ENCODE results near the gene EPC1. TPM values are rescaled to one million over a fixed set of nuclear protein-coding genes. Genes with fewer than 3 reads are reported as not detected.

EPC1 gene
- total and polyA plus RNA-seq, 2 donors (not counting 1 experiment from before 2014, with no cell fraction given) = 22.7 to 28.1 TPM

DNA sequence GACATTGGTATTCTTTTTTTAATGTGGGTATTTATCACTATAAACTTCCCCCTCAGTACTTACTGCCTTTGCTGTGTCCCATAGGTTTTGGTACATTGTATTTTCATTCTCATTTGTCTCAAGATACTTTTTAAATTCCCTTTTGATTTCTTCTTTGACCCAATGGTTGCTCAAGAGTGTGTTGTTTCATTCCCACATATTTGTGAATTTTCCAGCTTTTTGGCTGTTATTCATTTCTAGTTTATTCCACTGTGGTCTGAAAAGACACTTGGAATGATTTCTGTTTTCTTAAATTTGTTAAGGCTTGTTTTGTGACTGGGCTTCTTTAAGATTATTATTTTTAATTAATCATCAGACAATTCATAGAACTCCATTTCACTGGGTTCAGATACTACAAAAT, 105.0 kb downstream of the EPC1 start:
- TF ChIP-seq, protein P1, sequence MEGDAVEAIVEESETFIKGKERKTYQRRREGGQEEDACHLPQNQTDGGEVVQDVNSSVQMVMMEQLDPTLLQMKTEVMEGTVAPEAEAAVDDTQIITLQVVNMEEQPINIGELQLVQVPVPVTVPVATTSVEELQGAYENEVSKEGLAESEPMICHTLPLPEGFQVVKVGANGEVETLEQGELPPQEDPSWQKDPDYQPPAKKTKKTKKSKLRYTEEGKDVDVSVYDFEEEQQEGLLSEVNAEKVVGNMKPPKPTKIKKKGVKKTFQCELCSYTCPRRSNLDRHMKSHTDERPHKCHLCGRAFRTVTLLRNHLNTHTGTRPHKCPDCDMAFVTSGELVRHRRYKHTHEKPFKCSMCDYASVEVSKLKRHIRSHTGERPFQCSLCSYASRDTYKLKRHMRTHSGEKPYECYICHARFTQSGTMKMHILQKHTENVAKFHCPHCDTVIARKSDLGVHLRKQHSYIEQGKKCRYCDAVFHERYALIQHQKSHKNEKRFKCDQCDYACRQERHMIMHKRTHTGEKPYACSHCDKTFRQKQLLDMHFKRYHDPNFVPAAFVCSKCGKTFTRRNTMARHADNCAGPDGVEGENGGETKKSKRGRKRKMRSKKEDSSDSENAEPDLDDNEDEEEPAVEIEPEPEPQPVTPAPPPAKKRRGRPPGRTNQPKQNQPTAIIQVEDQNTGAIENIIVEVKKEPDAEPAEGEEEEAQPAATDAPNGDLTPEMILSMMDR (conservative IDR thresholded peaks at IDR 0.05 in 1 of 2, IDR thresholded peaks at IDR 0.05 in 1 of 2; ENCODE audit: low read depth in 1 of 2, low read length in 2 of 2) = no peak
- no peak for TF ChIP-seq EZH2 (IDR thresholded peaks at IDR 0.05; ENCODE audit: low read length, missing control alignments)
- DNase-seq (ENCODE audit: low read depth in 2 of 2) = peak in 1 of 2 donors; percentile 32
- H3K36me3 ChIP-seq (ENCODE audit: control insufficient read depth, insufficient read depth, low read length) = no peaks in the 10 kb centered on the region

GRCh38 chr10:32240471-32240870, 106.5 kb downstream of the EPC1 start:
- Histone ChIP-seq H4K20me1 (ENCODE audit: control insufficient read depth, extremely low read depth, insufficient read depth, low read length) (no peaks in the 10 kb centered on the region), H3K4me3 (replicated peaks in 1 of 4; ENCODE audit: control extremely low read depth in 1 of 4, insufficient read depth in 1 of 4, low read depth in 3 of 4, low read length in 4 of 4) (no peak overlapping the region), H3K9ac (ENCODE audit: insufficient read depth, low read length) (no peak overlapping the region), H3K27me3 (ENCODE audit: control insufficient read depth, insufficient read depth, low read length) (no peaks in the 10 kb centered on the region), H3K79me2 (ENCODE audit: control insufficient read depth, insufficient read depth, low read length) (no peaks in the 10 kb centered on the region), H3K4me2 (ENCODE audit: extremely low read depth, insufficient read depth, low read length) (no peak overlapping the region), H3K36me3 (ENCODE audit: control insufficient read depth, insufficient read depth, low read length) (no peaks in the 10 kb centered on the region), H3K4me1 (ENCODE audit: control insufficient read depth, extremely low read depth, insufficient read depth, low read length) (peaks cover 8% of the 10 kb centered on the region), H2AFZ (ENCODE audit: low read length) (no peak overlapping the region), H3K27ac (ENCODE audit: insufficient read depth, low read length) (no peak overlapping the region), H3K9me3 (ENCODE audit: control insufficient read depth, insufficient read depth, low read depth, low read length) (no peaks in the 10 kb centered on the region)
- no peak for DNase-seq (ENCODE audit: low read depth in 2 of 2)
- TF ChIP-seq EZH2 (IDR thresholded peaks at IDR 0.05; ENCODE audit: low read length, missing control alignments) = no peak
- TF ChIP-seq, protein P1 (conservative IDR thresholded peaks at IDR 0.05 in 1 of 2, IDR thresholded peaks at IDR 0.05 in 1 of 2; ENCODE audit: low read depth in 1 of 2, low read length in 2 of 2) = no peak

More for the DNA sequence above, 105.0 kb downstream of the EPC1 start:
- Histone ChIP-seq H3K27me3 (ENCODE audit: control insufficient read depth, insufficient read depth, low read length) (no peaks in the 10 kb centered on the region), H2AFZ (ENCODE audit: low read length) (no peak overlapping the region), H3K9ac (ENCODE audit: insufficient read depth, low read length) (no peak overlapping the region), H3K9me3 (ENCODE audit: control insufficient read depth, insufficient read depth, low read depth, low read length) (no peaks in the 10 kb centered on the region), H3K4me3 (replicated peaks in 1 of 4; ENCODE audit: control extremely low read depth in 1 of 4, insufficient read depth in 1 of 4, low read depth in 3 of 4, low read length in 4 of 4) (no peak overlapping the region), H3K79me2 (ENCODE audit: control insufficient read depth, insufficient read depth, low read length) (no peaks in the 10 kb centered on the region), H3K4me1 (ENCODE audit: control insufficient read depth, extremely low read depth, insufficient read depth, low read length) (peaks cover 8% of the 10 kb centered on the region), H4K20me1 (ENCODE audit: control insufficient read depth, extremely low read depth, insufficient read depth, low read length) (no peaks in the 10 kb centered on the region), H3K4me2 (ENCODE audit: extremely low read depth, insufficient read depth, low read length) (no peak overlapping the region), H3K27ac (ENCODE audit: insufficient read depth, low read length) (no peak overlapping the region)

DNA sequence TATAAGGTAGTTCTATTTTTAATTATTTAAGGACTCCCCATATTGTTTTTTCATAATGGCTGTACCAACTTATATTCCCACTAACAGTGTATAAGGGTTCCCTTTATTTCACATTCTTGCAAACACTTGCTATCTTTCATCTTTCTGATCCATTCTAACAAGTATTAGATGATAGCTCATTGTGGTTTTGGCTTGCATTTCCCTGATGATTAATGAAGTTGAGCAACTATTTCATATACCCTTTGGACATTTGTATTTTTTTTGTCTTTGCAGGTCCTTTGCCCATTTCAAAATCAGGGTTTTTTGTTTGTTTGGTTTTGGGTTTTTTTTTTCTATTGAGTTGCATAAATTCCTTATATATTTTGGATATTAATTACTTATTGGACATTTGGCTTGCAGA, 107.2 kb downstream of the EPC1 start:
- no peak overlapping the region for H3K4me2 ChIP-seq (ENCODE audit: extremely low read depth, insufficient read depth, low read length)

More for the DNA sequence above, 107.2 kb downstream of the EPC1 start:
- Histone ChIP-seq H3K4me3 (replicated peaks in 1 of 4; ENCODE audit: control extremely low read depth in 1 of 4, insufficient read depth in 1 of 4, low read depth in 3 of 4, low read length in 4 of 4) (no peak overlapping the region), H3K79me2 (ENCODE audit: control insufficient read depth, insufficient read depth, low read length) (no peaks in the 10 kb centered on the region), H3K36me3 (ENCODE audit: control insufficient read depth, insufficient read depth, low read length) (no peaks in the 10 kb centered on the region), H3K4me1 (ENCODE audit: control insufficient read depth, extremely low read depth, insufficient read depth, low read length) (peaks cover 8% of the 10 kb centered on the region), H2AFZ (ENCODE audit: low read length) (no peak overlapping the region), H3K9me3 (ENCODE audit: control insufficient read depth, insufficient read depth, low read depth, low read length) (no peaks in the 10 kb centered on the region), H3K9ac (ENCODE audit: insufficient read depth, low read length) (no peak overlapping the region), H3K27me3 (ENCODE audit: control insufficient read depth, insufficient read depth, low read length) (no peaks in the 10 kb centered on the region), H4K20me1 (ENCODE audit: control insufficient read depth, extremely low read depth, insufficient read depth, low read length) (no peaks in the 10 kb centered on the region), H3K27ac (ENCODE audit: insufficient read depth, low read length) (no peak overlapping the region)
- DNase-seq (ENCODE audit: low read depth in 2 of 2) = peak; percentile 80 to 81
- TF ChIP-seq, protein P1 (conservative IDR thresholded peaks at IDR 0.05 in 1 of 2, IDR thresholded peaks at IDR 0.05 in 1 of 2; ENCODE audit: low read depth in 1 of 2, low read length in 2 of 2) = no peak
- TF ChIP-seq EZH2 (IDR thresholded peaks at IDR 0.05; ENCODE audit: low read length, missing control alignments) = no peak
